Transverse colon (tissue), 4 donors: ENCODE results near the gene DALRD3.

Experiments used
- EP300 ChIP-seq: sonication (generic); formaldehyde crosslinking; IDR thresholded peaks from one replicate; pipeline ENCODE4 v1.6.1; 2017; ENCODE audit warnings: antibody characterized with exemption, low read depth
- POLR2A ChIP-seq: fragments of 450-650 bp; IDR thresholded peaks from one replicate; pipeline ENCODE4 v1.6.1; 2016; ENCODE audit warnings: antibody characterized with exemption, mild to moderate bottlenecking, moderate library complexity
- POLR2AphosphoS5 ChIP-seq, 3 donors: sonication (generic); formaldehyde crosslinking; IDR thresholded peaks; one replicate each; pipeline ENCODE4 v1.6.1; 2016; ENCODE audit warnings: antibody characterized with exemption in 3 of 3
- TF ChIP-seq, protein P1 (sequence below), 5 experiments: fragments of 200-600 bp in 3 of 5; fragments of 450-650 bp in 2 of 5; sonication (generic) in 3 of 5; IDR thresholded peaks; 1 replicate in 2 of 5; 2 replicates in 3 of 5; pipeline ENCODE4 v1.5.1; 2016 to 2017; ENCODE audit warnings: antibody characterized with exemption in 5 of 5, inconsistent platforms in 3 of 5, mild to moderate bottlenecking in 2 of 5, moderate library complexity in 1 of 5

DNA sequence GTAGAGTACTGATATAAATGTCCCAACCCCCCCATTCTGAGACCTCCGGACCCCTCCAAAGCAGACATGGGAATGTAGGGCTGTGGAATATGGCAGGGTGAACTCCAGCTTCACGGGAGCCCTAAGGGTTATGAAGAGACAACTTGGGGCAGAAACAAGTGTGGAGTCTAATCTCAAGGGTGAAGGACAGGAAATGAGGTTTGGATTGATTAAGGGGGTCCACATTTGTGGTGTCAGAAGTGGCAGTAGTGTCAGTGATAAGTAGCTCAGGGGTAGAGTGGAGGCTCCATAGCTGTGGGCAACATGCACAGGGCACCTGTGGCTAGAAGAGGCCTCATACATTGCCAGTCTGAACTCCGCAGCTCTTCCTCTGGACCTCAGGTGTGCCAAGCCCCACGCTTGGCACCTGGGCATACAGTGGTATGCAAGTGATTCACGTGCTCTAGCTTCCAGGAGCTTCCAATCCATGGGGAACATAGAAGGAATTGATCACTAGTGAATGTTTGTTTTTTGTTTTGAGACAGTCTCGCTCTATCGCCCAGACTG is 32.5 kb downstream of the DALRD3 start:
- TF ChIP-seq, protein P1, sequence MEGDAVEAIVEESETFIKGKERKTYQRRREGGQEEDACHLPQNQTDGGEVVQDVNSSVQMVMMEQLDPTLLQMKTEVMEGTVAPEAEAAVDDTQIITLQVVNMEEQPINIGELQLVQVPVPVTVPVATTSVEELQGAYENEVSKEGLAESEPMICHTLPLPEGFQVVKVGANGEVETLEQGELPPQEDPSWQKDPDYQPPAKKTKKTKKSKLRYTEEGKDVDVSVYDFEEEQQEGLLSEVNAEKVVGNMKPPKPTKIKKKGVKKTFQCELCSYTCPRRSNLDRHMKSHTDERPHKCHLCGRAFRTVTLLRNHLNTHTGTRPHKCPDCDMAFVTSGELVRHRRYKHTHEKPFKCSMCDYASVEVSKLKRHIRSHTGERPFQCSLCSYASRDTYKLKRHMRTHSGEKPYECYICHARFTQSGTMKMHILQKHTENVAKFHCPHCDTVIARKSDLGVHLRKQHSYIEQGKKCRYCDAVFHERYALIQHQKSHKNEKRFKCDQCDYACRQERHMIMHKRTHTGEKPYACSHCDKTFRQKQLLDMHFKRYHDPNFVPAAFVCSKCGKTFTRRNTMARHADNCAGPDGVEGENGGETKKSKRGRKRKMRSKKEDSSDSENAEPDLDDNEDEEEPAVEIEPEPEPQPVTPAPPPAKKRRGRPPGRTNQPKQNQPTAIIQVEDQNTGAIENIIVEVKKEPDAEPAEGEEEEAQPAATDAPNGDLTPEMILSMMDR (IDR thresholded peaks at IDR 0.05): no peak
- TF ChIP-seq POLR2AphosphoS5 (IDR thresholded peaks at IDR 0.05) (no peak), POLR2A (no peak), EP300 (no peak)
